Transverse colon (tissue), 4 donors: Measurements from ENCODE around the gene MSI1. TPM values are rescaled to one million over a fixed set of nuclear protein-coding genes. Genes with fewer than 3 reads are reported as not detected.

Experiments
- DNase-seq: peaks from one replicate; pipeline ENCODE4 v3.0.0-alpha.2; 2019
- H3K27ac ChIP-seq, 4 donors: fragments of 200-600 bp; sonication (generic); 2 replicates each; pipeline ENCODE4 v1.5.1; 2016 to 2018; ENCODE audit warnings: inconsistent platforms in 4 of 4
- H3K27me3 ChIP-seq: fragments of 200-600 bp; sonication (generic); 2 replicates; pipeline ENCODE4 v1.5.1; 2017; ENCODE audit warnings: inconsistent platforms
- H3K36me3 ChIP-seq, 4 donors: fragments of 200-600 bp; sonication (generic); 2 replicates each; pipeline ENCODE4 v1.5.1; 2017 to 2019; ENCODE audit warnings: inconsistent platforms in 4 of 4
- H3K4me1 ChIP-seq, 4 donors: fragments of 200-600 bp; sonication (generic); 2 replicates each; pipeline ENCODE4 v1.5.1; 2017 to 2020; ENCODE audit warnings: inconsistent platforms in 4 of 4
- H3K4me3 ChIP-seq, 4 donors: fragments of 200-600 bp; sonication (generic); 1 replicate in 1 of 4; 2 replicates in 3 of 4; pipeline versions ENCODE4 v1.5.1 to v1.6.1; 2017 to 2019; ENCODE audit warnings: inconsistent platforms in 4 of 4
- H3K9me3 ChIP-seq, 2 donors: fragments of 200-600 bp; sonication (generic); 2 replicates each; pipeline ENCODE4 v1.5.1; 2017 to 2019; ENCODE audit warnings: inconsistent platforms in 2 of 2
- CTCF ChIP-seq, 5 experiments: fragments of 200-600 bp in 3 of 5; fragments of 450-650 bp in 2 of 5; sonication (generic) in 3 of 5; IDR thresholded peaks; 1 replicate in 2 of 5; 2 replicates in 3 of 5; pipeline ENCODE4 v1.5.1; 2016 to 2017; ENCODE audit warnings: antibody characterized with exemption in 5 of 5, inconsistent platforms in 3 of 5, mild to moderate bottlenecking in 2 of 5, moderate library complexity in 1 of 5
- EP300 ChIP-seq: sonication (generic); formaldehyde crosslinking; IDR thresholded peaks from one replicate; pipeline ENCODE4 v1.6.1; 2017; ENCODE audit warnings: antibody characterized with exemption, low read depth
- POLR2A ChIP-seq: fragments of 450-650 bp; IDR thresholded peaks from one replicate; pipeline ENCODE4 v1.6.1; 2016; ENCODE audit warnings: antibody characterized with exemption, mild to moderate bottlenecking, moderate library complexity
- POLR2AphosphoS5 ChIP-seq, 3 donors: sonication (generic); formaldehyde crosslinking; IDR thresholded peaks; one replicate each; pipeline ENCODE4 v1.6.1; 2016; ENCODE audit warnings: antibody characterized with exemption in 3 of 3
- WGBS, 2 donors: methylation state at CpG; one replicate each; pipeline ENCODE4 v1.1.5; 2018; ENCODE audit warnings: low coverage in 1 of 2; 5-methylcytosine and 5-hydroxymethylcytosine counted together
- in situ Hi-C, 4 donors: fragments of 200-750 bp; cut with MboI; loops; one replicate each; pipeline versions ENCODE4 v1.15.0 to v1.15.1; 2017; ENCODE audit warnings: low sequenced_read_pairs in 3 of 4, low pct_ligation_motif_present in 1 of 4, low pct_unique_long_range_greater_than_20kb in 1 of 4
- intact Hi-C: fragments of 100-400 bp; cut with DNase I; formaldehyde crosslinking; loops from one replicate; pipeline ENCODE4 v1.15.1; 2023; ENCODE audit warnings: low total_unique reads
- total RNA-seq, 4 donors: library from RNA; depleted of rRNA; stranded (reverse); fragments of >200 nt; gene quantifications; one replicate each; pipeline ENCODE4 v1.1.0, GENCODE V29; 2016

The MSI1 gene
- total RNA-seq, 4 donors from 2014 or later, result 0.82 to 7.5 TPM; not detected in 2

GRCh38 chr12:120331390-120331789, 37.6 kb downstream of the MSI1 start:
- Histone ChIP-seq H3K4me3 (no peak overlapping the region), H3K9me3 (no peaks in the 10 kb centered on the region), H3K27ac (no peak overlapping the region), H3K36me3 (no peaks in the 10 kb centered on the region), H3K27me3 (no peaks in the 10 kb centered on the region), H3K4me1 (no peaks in the 10 kb centered on the region)
- 51 to 70% methylated on average over 3 of the region's 3 CpGs for WGBS, 2 donors
- TF ChIP-seq POLR2A, result no peak
- TF ChIP-seq CTCF (IDR thresholded peaks at IDR 0.05), result no peak
- no peak for TF ChIP-seq EP300
- TF ChIP-seq POLR2AphosphoS5 (IDR thresholded peaks at IDR 0.05), result no peak
- intact Hi-C loops (no loop called here), in situ Hi-C loops (no loop called here)
- DNase-seq, result no peak

- Histone ChIP-seq H3K4me3 (no peak overlapping the region), H3K27ac (no peak overlapping the region), H3K9me3 (no peaks in the 10 kb centered on the region), H3K27me3 (no peaks in the 10 kb centered on the region), H3K4me1 (peaks cover 0 to 5% (median 0%) of the 10 kb centered on the region in 4 donors), H3K36me3 (no peaks in the 10 kb centered on the region)
- TF ChIP-seq CTCF (IDR thresholded peaks at IDR 0.05), result no peak
- no peak for TF ChIP-seq POLR2AphosphoS5 (IDR thresholded peaks at IDR 0.05)
- no peak for TF ChIP-seq POLR2A
- no peak for TF ChIP-seq EP300
- 78 to 85% methylated on average over 4 of the region's 4 CpGs for WGBS, 2 donors
- in situ Hi-C loops (loop anchor here in 1 of 4 donors (10.0 kb wide), 1 partner anchor 107 kb away; the partner anchor contains the start of gene COX6A1), intact Hi-C loops (no loop called here)
- no peak for DNase-seq
These were observed 40.7 kb downstream of the MSI1 start for GRCh38 chr12:120328228-120328627.

GRCh38 chr12:120327593-120327992, 41.4 kb downstream of the MSI1 start, which contains the start of gene PLA2G1B:
PLA2G1B (minus strand) TSS chr12:120327779; CDS start chr12:120327753, 26 bp downstream.
- no peak within 1 kb of the TSS for H3K27ac ChIP-seq
- no peaks in the 10 kb centered on the region for H3K9me3 ChIP-seq
- H3K36me3 ChIP-seq, result no peaks in the 10 kb centered on the region
- no peak within 1 kb of the TSS for H3K4me3 ChIP-seq
- intact Hi-C loops (no loop called here), in situ Hi-C loops (loop anchor here in 1 of 4 donors (10.0 kb wide), 1 partner anchor 107 kb away; the partner anchor contains the start of gene COX6A1)
- no peaks in the 10 kb centered on the region for H3K27me3 ChIP-seq
- TF ChIP-seq CTCF (IDR thresholded peaks at IDR 0.05), result no peak
- no peak for TF ChIP-seq POLR2A
- no peak for TF ChIP-seq EP300
- no peak for TF ChIP-seq POLR2AphosphoS5 (IDR thresholded peaks at IDR 0.05)
- WGBS, 2 donors, result 67 to 76% methylated on average over 3 to 5 of the region's 5 CpGs
- H3K4me1 ChIP-seq, result peaks cover 0 to 5% (median under 1%) of the 10 kb centered on the region in 4 donors
- no peak for DNase-seq

- no peak for DNase-seq
- no peaks in the 10 kb centered on the region for H3K27me3 ChIP-seq
- intact Hi-C loops (no loop called here), in situ Hi-C loops (loop anchor here in 1 of 4 donors (10.0 kb wide), 1 partner anchor 110 kb away; the partner anchor contains the start of gene COX6A1)
- H3K4me3 ChIP-seq, result no peak overlapping the region
- H3K9me3 ChIP-seq, result no peaks in the 10 kb centered on the region
- 61 to 68% methylated on average over 7 to 9 of the region's 9 CpGs for WGBS, 2 donors
- H3K36me3 ChIP-seq, result no peaks in the 10 kb centered on the region
- TF ChIP-seq CTCF (IDR thresholded peaks at IDR 0.05) (no peak), EP300 (no peak), POLR2A (no peak), POLR2AphosphoS5 (IDR thresholded peaks at IDR 0.05) (no peak)
- H3K4me1 ChIP-seq, result peaks cover 0 to 22% (median 12%) of the 10 kb centered on the region in 4 donors
- H3K27ac ChIP-seq, result no peak overlapping the region
These were observed 44.0 kb downstream of the MSI1 start for GRCh38 chr12:120324841-120325417.
